Regular cardiac myocyte (primary cell): Measurements from ENCODE around the gene FYN. TPM values are rescaled to one million over a fixed set of nuclear protein-coding genes. Genes with fewer than 3 reads are reported as not detected.

Experiments
- total RNA-seq: library from RNA; depleted of rRNA; stranded (reverse); fragments of >200 nt; gene quantifications from 2 replicates; pipeline ENCODE4 v1.2.3, GENCODE V29; 2014

The FYN gene
- 63.5 and 118 TPM in 2 replicates for total RNA-seq

DNA sequence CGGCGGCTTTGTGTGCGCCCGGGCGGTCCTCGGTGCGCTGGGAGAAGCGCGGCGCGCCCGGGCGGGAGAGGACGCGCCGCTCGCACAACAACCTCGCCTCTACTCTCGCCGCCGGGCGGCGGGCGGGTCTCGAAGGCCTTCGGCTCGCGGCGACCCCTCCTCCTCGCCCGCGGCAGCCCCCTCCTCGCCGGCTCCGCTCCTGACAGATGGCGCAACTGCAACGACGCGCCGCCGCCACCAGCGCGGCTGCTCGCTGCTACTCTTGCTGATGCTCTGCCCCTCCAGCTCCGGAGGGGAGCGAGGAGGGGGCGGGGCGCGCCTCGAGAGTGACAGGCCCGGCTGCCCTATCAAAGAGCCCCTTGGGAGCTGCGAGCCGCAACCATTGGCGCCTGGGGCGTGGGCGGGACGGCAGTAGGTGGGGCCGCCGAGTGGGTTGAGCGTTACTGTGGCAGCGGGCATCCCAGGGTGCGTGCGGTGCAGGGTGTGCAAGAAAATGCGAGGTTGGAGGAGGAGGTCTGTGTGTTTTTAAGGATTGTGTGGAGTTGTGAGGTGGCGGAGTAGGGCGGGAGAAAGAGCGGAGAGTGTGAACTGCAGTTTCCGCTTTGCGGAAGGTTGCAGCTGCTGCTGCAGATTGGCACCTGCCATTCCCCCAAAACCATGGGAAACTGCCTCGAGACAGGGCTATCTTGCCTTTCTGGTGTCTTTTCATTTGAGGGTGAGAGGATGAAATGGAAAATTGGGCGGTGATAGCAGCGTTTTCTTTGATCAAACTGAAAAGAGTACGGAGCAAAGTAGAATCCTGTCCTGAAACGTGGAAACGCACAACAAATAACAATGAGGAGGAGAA, at the start of gene FYN:
TSS of gene FYN (minus strand) at position 275 of the 847 bp plus-strand sequence. CDS start 153,401 bp downstream, outside the sequence.

Other genes with a start within 250 kb of the FYN start
- not detected in 2 replicates for gene CCN6, start 180.7 kb upstream of the FYN start, total RNA-seq
- 17.8 and 33.3 TPM in 2 replicates for gene TUBE1, start 214.0 kb upstream of the FYN start, total RNA-seq
- 28.4 and 33.8 TPM in 2 replicates for gene FAM229B, start 214.1 kb upstream of the FYN start, total RNA-seq